HepG2 (cell line): ENCODE data around the gene SF3A2. TPM values are rescaled to one million over a fixed set of nuclear protein-coding genes. Genes with fewer than 3 reads are reported as not detected.

Source experiments
- BRD4 ChIP-seq: sonication (generic); formaldehyde crosslinking; IDR thresholded peaks from 2 replicates; pipeline ENCODE4 v1.4.0; 2020; ENCODE audit warnings: missing genetic modification reagents
- CBX2 ChIP-seq, 2 experiments: fragments of 200-600 bp in 1 of 2; sonication (generic); formaldehyde crosslinking in 1 of 2; IDR thresholded peaks; 2 replicates each; pipeline versions ENCODE4 v1.7.0 to v1.8.1; 2018 to 2022; ENCODE audit warnings: low read depth in 2 of 2, low read length in 1 of 2, mild to moderate bottlenecking in 1 of 2, missing genetic modification reagents in 1 of 2
- ERF ChIP-seq: IDR thresholded peaks from 2 replicates; pipeline ENCODE4 v1.6.1; 2018; ENCODE audit warnings: missing biosample characterization, missing genetic modification reagents
- HOXD1 ChIP-seq: sonication (generic); formaldehyde crosslinking; IDR thresholded peaks from 2 replicates; pipeline ENCODE4 v1.5.0; 2020; ENCODE audit warnings: missing genetic modification reagents
- MEIS2 ChIP-seq: sonication (generic); formaldehyde crosslinking; IDR thresholded peaks from 2 replicates; pipeline ENCODE4 v1.9.0; 2021; ENCODE audit warnings: mild to moderate bottlenecking, missing genetic modification reagents
- SOX13 ChIP-seq, 3 experiments: fragments of 450-650 bp in 1 of 3; sonication (generic) in 1 of 3; formaldehyde crosslinking in 1 of 3; IDR thresholded peaks in 2 of 3; conservative IDR thresholded peaks in 1 of 3; 2 replicates each; pipeline versions ENCODE4 v1.5.0 to v1.6.1; 2016 to 2020; ENCODE audit warnings: antibody characterized with exemption in 1 of 3, mild to moderate bottlenecking in 1 of 3, missing compliant biosample characterization in 1 of 3, missing genetic modification reagents in 1 of 3, moderate library complexity in 1 of 3
- STAG1 ChIP-seq: sonication (generic); formaldehyde crosslinking; IDR thresholded peaks from 2 replicates; pipeline ENCODE4 v1.4.0; 2020; ENCODE audit warnings: missing genetic modification reagents
- TAF1 ChIP-seq: sonication (generic); formaldehyde crosslinking; IDR thresholded peaks from 2 replicates; pipeline ENCODE4 v1.4.0; 2020; ENCODE audit warnings: missing genetic modification reagents
- XRCC5 ChIP-seq: fragments of 200-400 bp; formaldehyde crosslinking; optimal IDR thresholded peaks from 2 replicates; pipeline ENCODE3; 2017; ENCODE audit warnings: mild to moderate bottlenecking, low read length
- YEATS2 ChIP-seq: sonication (generic); formaldehyde crosslinking; IDR thresholded peaks from 2 replicates; pipeline ENCODE4 v1.4.0; 2020; ENCODE audit warnings: missing genetic modification reagents, borderline replicate concordance
- YY1 ChIP-seq: IDR thresholded peaks from 2 replicates; pipeline ENCODE4 v1.6.1; 2011; ENCODE audit warnings: low read length, low read depth, moderate library complexity, mild to moderate bottlenecking; ENCODE audit not compliant: insufficient read depth, insufficient replicate concordance
- ZNF562 ChIP-seq: sonication (generic); formaldehyde crosslinking; IDR thresholded peaks from 2 replicates; pipeline ENCODE4 v1.8.0; 2022; ENCODE audit warnings: missing genetic modification reagents, borderline replicate concordance
- ZNF724P ChIP-seq: sonication (generic); formaldehyde crosslinking; IDR thresholded peaks from 2 replicates; pipeline ENCODE4 v1.8.0; 2022; ENCODE audit warnings: missing genetic modification reagents, borderline replicate concordance
- polyA plus RNA-seq, 8 experiments: library from polyadenylated mRNA; depleted of rRNA in 3 of 8; stranded (reverse) in 7 of 8; unstranded in 1 of 8; fragments of >200 nt; fragmentation: Illumina TruSeq in 4 of 8; extraction: Trizol in 4 of 8; gene quantifications; 2 replicates each; pipeline versions ENCODE4 v1.2.1 to v1.2.3, GENCODE V29; 2011 to 2016; ENCODE audit warnings: low read depth in 4 of 8, missing spikeins in 1 of 8, mixed read lengths in 1 of 8; ENCODE audit not compliant: insufficient read depth in 1 of 8
- total RNA-seq, 5 experiments: library from RNA; depleted of rRNA; stranded (reverse); fragments of >200 nt; fragmentation: Illumina TruSeq; extraction: Trizol; gene quantifications; 2 replicates each; pipeline ENCODE4 v1.2.3, GENCODE V29; 2016; ENCODE audit warnings: low read depth in 1 of 5
- TF ChIP-seq, protein P1 (sequence below): IDR thresholded peaks from 2 replicates; pipeline ENCODE4 v1.6.1; 2016; ENCODE audit warnings: missing biosample characterization, missing genetic modification reagents, low read depth
- TF ChIP-seq, protein P2 (sequence below): IDR thresholded peaks from 2 replicates; pipeline ENCODE4 v1.6.1; 2016
- TF ChIP-seq, protein P3 (sequence below): sonication (generic); formaldehyde crosslinking; IDR thresholded peaks from 2 replicates; pipeline ENCODE4 v1.5.0; 2020; ENCODE audit warnings: mild to moderate bottlenecking, missing genetic modification reagents
- TF ChIP-seq, protein P4 (sequence below): conservative IDR thresholded peaks from 2 replicates; pipeline ENCODE4 v1.6.1; 2018; ENCODE audit warnings: missing genetic modification reagents
- TF ChIP-seq, protein P5 (sequence below): sonication (generic); formaldehyde crosslinking; IDR thresholded peaks from 2 replicates; pipeline ENCODE4 v1.4.0; 2020; ENCODE audit warnings: missing genetic modification reagents, borderline replicate concordance

Gene SF3A2
- total and polyA plus RNA-seq, 2 of the 13 experiments (the other 11 are each of a cell fraction or from before 2014, with no cell fraction given), result 8.6 to 8.8 TPM

DNA sequence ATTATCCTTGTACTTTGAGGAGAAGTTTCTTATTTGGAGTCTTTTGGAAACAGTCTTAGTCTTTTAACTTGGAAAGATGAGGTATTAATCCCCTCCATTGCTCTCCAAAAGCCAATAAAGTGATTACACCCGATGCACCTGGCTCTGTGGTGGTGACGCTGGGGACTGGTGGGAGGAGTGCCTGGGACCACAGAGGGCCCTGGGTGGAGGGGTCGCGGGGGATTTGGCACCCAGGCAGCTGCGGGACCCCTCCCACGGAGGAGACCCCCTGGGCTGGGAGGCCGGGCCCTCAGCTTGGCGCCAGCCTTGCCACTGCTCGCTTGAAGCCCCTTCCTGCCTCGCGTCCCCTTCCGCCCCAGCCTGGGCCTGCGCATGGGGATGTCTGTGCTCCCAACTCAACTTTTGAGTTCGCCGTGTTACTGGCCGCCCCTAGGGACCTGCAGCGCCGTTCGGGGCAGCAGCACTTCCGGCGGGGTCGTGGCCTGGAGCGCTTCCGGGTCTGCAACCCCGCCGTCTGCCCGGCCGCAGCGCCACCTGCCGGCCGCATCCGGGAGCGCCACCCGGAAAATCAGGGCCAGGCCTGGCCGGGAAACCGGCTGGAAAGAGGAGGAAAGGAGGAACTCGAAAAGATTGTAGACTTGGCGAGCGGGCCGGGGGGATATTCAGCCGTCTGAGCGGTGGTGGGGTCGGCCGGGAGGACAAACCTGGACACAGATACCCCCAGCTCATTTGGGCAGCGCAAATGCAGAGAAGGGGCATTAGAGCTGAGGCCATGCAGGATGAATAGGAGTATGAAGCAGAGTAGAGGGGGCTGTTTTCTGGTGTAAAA, 36.9 kb downstream of the SF3A2 start (continued):
- TF ChIP-seq TAF1 (CRISPR knock-in tag), result 0 out of 2 replicates have a peak, but pooled peaks have one; percentile 25
- TF ChIP-seq, protein P1, sequence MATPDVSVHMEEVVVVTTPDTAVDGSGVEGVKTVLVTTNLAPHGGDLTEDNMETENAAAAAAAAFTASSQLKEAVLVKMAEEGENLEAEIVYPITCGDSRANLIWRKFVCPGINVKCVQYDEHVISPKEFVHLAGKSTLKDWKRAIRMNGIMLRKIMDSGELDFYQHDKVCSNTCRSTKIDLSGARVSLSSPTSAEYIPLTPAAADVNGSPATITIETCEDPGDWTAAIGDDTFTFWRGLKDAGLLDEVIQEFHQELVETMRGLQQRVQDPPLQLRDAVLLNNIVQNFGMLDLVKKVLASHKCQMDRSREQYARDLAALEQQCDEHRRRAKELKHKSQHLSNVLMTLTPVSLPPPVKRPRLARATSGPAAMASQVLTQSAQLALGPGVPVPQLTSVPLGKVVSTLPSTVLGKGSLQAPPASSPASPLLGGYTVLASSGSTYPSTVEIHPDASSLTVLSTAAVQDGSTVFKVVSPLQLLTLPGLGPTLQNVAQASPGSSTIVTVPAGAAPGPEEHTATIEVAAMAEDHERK (CRISPR knock-in tag), result no peak
- TF ChIP-seq BRD4 (CRISPR knock-in tag), result no peak
- TF ChIP-seq YY1, result peak; percentile 78
- TF ChIP-seq, protein P2, sequence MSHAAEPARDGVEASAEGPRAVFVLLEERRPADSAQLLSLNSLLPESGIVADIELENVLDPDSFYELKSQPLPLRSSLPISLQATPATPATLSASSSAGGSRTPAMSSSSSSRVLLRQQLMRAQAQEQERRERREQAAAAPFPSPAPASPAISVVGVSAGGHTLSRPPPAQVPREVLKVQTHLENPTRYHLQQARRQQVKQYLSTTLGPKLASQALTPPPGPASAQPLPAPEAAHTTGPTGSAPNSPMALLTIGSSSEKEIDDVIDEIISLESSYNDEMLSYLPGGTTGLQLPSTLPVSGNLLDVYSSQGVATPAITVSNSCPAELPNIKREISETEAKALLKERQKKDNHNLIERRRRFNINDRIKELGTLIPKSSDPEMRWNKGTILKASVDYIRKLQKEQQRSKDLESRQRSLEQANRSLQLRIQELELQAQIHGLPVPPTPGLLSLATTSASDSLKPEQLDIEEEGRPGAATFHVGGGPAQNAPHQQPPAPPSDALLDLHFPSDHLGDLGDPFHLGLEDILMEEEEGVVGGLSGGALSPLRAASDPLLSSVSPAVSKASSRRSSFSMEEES (CRISPR knock-in tag), result peak; percentile 23; the same call in 1 of the 2 replicates
- TF ChIP-seq CBX2 (IDR thresholded peaks at IDR 0.05; ENCODE audit: low read depth, low read length), result no peak
- no peak for TF ChIP-seq CBX2 (CRISPR knock-in tag; IDR thresholded peaks at IDR 0.05; ENCODE audit: low read depth)
- TF ChIP-seq, protein P3, sequence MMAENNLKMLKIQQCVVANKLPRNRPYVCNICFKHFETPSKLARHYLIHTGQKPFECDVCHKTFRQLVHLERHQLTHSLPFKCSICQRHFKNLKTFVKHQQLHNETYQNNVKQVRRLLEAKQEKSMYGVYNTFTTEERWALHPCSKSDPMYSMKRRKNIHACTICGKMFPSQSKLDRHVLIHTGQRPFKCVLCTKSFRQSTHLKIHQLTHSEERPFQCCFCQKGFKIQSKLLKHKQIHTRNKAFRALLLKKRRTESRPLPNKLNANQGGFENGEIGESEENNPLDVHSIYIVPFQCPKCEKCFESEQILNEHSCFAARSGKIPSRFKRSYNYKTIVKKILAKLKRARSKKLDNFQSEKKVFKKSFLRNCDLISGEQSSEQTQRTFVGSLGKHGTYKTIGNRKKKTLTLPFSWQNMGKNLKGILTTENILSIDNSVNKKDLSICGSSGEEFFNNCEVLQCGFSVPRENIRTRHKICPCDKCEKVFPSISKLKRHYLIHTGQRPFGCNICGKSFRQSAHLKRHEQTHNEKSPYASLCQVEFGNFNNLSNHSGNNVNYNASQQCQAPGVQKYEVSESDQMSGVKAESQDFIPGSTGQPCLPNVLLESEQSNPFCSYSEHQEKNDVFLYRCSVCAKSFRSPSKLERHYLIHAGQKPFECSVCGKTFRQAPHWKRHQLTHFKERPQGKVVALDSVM, result peak; percentile 45; the same call in 1 of the 2 replicates
- TF ChIP-seq, protein P4, sequence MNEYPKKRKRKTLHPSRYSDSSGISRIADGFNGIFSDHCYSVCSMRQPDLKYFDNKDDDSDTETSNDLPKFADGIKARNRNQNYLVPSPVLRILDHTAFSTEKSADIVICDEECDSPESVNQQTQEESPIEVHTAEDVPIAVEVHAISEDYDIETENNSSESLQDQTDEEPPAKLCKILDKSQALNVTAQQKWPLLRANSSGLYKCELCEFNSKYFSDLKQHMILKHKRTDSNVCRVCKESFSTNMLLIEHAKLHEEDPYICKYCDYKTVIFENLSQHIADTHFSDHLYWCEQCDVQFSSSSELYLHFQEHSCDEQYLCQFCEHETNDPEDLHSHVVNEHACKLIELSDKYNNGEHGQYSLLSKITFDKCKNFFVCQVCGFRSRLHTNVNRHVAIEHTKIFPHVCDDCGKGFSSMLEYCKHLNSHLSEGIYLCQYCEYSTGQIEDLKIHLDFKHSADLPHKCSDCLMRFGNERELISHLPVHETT, result no peak
- peak; percentile 88 for TF ChIP-seq ERF (CRISPR knock-in tag)
- no peak; the same call in 1 of the 2 replicates for TF ChIP-seq MEIS2
- no peak for TF ChIP-seq ZNF562
- 0 out of 2 replicates have a peak, but pooled peaks have one; percentile 34 for TF ChIP-seq HOXD1 (CRISPR knock-in tag)
- TF ChIP-seq, protein P5, sequence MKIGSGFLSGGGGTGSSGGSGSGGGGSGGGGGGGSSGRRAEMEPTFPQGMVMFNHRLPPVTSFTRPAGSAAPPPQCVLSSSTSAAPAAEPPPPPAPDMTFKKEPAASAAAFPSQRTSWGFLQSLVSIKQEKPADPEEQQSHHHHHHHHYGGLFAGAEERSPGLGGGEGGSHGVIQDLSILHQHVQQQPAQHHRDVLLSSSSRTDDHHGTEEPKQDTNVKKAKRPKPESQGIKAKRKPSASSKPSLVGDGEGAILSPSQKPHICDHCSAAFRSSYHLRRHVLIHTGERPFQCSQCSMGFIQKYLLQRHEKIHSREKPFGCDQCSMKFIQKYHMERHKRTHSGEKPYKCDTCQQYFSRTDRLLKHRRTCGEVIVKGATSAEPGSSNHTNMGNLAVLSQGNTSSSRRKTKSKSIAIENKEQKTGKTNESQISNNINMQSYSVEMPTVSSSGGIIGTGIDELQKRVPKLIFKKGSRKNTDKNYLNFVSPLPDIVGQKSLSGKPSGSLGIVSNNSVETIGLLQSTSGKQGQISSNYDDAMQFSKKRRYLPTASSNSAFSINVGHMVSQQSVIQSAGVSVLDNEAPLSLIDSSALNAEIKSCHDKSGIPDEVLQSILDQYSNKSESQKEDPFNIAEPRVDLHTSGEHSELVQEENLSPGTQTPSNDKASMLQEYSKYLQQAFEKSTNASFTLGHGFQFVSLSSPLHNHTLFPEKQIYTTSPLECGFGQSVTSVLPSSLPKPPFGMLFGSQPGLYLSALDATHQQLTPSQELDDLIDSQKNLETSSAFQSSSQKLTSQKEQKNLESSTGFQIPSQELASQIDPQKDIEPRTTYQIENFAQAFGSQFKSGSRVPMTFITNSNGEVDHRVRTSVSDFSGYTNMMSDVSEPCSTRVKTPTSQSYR (CRISPR knock-in tag), result 0 out of 2 replicates have a peak, but pooled peaks have one; percentile 6
- no peak for TF ChIP-seq ZNF724P (CRISPR knock-in tag)
- TF ChIP-seq STAG1, result peak; percentile 62
- TF ChIP-seq XRCC5, result peak; percentile 86
- peak; percentile 74 for TF ChIP-seq YEATS2 (CRISPR knock-in tag)
- no peak for TF ChIP-seq SOX13 (IDR thresholded peaks at IDR 0.05)
- TF ChIP-seq SOX13 (CRISPR knock-in tag; conservative IDR thresholded peaks at IDR 0.05 in 1 of 2, IDR thresholded peaks at IDR 0.05 in 1 of 2), result no peak
